GM18909 (cell line): ENCODE results near the gene OR8B12.

Experiments used
- ATAC-seq: cut with Tn5 transposase; IDR thresholded peaks from one replicate; pipeline ENCODE4 v1.9.1; 2021; ENCODE audit warnings: mild to moderate bottlenecking; ENCODE audit not compliant: unreplicated experiment, poor library complexity

OR8B12 gene

GRCh38 chr11:124543554-124543953 is at the start of gene OR8B12:
OR8B12 (minus strand) TSS chr11:124543654; CDS start chr11:124543654, 0 bp downstream.
- no peak for ATAC-seq

GRCh38 chr11:124592627-124593026 is 49.2 kb upstream of the OR8B12 start:
- ATAC-seq, result no peak

GRCh38 chr11:124591430-124591829 is 48.0 kb upstream of the OR8B12 start:
- ATAC-seq, result no peak

- ATAC-seq, result no peak
Measured at GRCh38 chr11:124586238-124586860, 42.9 kb upstream of the OR8B12 start.

- no peak for ATAC-seq
Measured at GRCh38 chr11:124584681-124585372, 41.4 kb upstream of the OR8B12 start.

GRCh38 chr11:124583781-124584180 is 40.3 kb upstream of the OR8B12 start:
- no peak for ATAC-seq

- no peak for ATAC-seq
Measured at GRCh38 chr11:124582565-124582964, 39.1 kb upstream of the OR8B12 start.

GRCh38 chr11:124581817-124582216 is 38.4 kb upstream of the OR8B12 start:
- no peak for ATAC-seq

- no peak for ATAC-seq
Measured at GRCh38 chr11:124578761-124579160, 35.3 kb upstream of the OR8B12 start.

- ATAC-seq, result no peak
Measured at GRCh38 chr11:124577716-124578427, 34.4 kb upstream of the OR8B12 start.

GRCh38 chr11:124570160-124570559 is 26.7 kb upstream of the OR8B12 start:
- ATAC-seq, result no peak

- no peak for ATAC-seq
Measured at GRCh38 chr11:124569697-124570096, 26.2 kb upstream of the OR8B12 start, which contains the start of gene OR8A1. OR8A1 (plus strand) TSS chr11:124569997; CDS start chr11:124570120, 123 bp downstream.

GRCh38 chr11:124556828-124557227 is 13.4 kb upstream of the OR8B12 start:
- no peak for ATAC-seq

GRCh38 chr11:124551987-124552386 is 8.5 kb upstream of the OR8B12 start:
- no peak for ATAC-seq

- no peak for ATAC-seq
Measured at GRCh38 chr11:124551189-124551588, 7.7 kb upstream of the OR8B12 start.

- ATAC-seq, result no peak
Measured at GRCh38 chr11:124543145-124543544, 309 bp downstream of the OR8B12 start.

GRCh38 chr11:124541204-124541603 is 2.2 kb downstream of the OR8B12 start:
- ATAC-seq, result no peak

GRCh38 chr11:124538019-124538418 is 5.4 kb downstream of the OR8B12 start:
- ATAC-seq, result no peak

GRCh38 chr11:124536520-124536919 is 6.9 kb downstream of the OR8B12 start:
- ATAC-seq, result no peak

- no peak for ATAC-seq
Measured at GRCh38 chr11:124535552-124536232, 7.8 kb downstream of the OR8B12 start.

GRCh38 chr11:124534051-124534450 is 9.4 kb downstream of the OR8B12 start:
- no peak for ATAC-seq
